ENCODE measurements around the gene TMEM18.
A peak's percentile ranks its signal among the peaks of the same experiment; 100 is the strongest.

Gene TMEM18

DNA sequence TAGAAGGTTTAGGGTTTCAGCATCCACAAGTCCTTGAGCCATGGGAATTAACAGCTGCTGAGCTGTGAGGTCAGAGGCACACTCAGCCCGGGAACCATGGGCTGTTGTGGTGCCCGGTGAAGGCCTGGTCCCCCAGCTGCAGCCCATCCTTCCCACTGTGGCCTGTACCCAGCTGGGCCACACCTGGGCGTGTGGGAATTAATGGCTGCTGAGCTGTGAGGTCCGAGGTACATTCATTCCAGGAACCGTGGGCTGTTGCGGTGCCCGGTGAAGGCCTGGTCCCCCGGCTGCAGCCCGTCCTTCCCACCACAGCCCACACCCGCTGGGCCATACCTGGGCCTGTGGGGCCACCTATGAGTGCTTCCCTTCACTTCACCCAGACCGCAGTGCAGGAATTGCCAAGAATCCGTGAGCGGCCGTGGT is 25.2 kb downstream of the TMEM18 start:
- no peak for DNase-seq (ENCODE audit: low read depth)

DNA sequence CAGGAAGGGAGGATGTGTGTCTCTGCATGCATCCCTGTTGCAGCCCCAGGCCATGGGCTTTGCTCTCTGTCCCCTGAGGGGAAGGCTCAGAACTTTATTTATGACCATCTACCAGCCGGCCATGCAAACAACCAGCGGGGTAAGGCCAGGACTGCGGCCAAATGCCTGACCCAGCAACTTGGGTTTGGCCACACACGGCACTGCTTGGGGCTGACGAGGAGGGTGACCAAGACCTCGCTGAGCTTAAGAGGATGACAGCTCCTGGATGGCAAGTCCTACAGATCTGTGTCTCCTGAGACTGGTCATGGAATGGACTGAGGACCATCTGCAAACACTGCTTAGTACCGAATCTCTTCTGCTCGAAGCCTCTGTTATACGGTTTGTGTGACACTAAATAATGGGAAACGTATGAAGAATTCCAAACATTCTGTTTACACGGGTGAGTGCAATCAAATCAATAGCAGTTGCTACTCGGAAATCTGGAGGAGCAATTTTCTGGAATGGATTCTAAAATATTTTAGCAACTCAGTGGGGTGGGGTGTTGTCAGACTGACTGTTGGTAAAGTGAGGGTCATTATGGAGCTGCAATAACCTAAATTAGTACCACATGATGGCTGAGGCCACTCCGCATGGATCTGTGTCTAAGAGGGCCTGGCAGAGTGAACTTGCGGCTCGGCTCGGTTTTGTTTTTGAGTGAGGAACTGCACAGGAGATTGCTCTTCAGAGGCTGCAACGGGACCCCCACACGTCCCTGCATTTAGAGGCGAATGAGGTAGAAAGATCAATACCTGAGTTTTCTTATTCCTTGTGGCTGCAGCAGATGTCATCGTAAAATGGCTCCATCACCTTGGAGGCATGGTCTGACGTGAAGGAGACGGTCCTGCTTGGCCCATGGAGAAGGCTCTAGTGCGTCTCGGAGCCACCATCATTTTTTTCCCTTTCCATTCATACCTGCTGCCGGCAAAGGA is 26.6 kb downstream of the TMEM18 start:
- DNase-seq (ENCODE audit: low read depth): no peak

DNA sequence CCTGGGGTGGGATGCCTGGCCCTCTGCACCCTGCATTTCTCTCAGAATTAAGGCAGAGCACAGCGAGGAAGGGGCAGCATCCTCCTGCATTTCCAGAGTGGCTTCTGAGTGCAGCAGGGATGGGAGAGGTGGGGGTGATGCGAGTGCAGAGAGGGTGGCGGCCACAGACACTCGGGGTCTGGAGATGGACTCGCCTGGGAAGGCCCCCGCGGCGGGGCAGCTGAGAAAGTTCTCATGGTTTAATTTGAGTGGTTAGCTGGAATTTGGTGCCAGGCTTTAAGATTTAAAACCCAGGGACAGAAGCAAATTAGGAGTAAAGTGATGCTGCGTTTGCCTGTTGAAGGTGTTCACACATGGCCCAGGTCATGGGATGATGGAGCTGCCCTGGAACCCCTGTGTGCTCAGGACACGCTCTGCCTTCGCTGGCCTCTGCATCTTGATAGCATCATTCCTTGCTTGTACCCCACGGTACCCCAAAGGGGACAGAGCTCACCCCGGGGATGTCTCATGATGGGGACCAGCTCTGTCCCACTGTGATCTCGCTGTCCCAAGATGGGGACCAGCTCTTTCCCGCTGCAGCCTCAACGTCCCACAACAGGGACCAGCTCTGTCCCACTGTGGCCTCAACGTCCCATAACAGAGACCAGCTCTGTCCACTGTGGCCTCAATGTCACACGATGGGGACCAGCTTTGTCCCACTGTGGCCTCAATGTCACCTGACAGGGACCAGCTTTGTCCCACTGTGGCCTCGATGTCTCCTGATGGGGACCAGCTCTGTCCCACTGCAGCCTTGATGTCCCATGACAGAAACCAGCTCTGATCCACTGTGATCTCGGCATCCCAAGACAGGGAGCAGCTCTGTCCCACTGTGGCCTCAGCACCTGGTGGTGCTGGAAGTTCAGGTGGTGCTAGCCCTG is 27.5 kb downstream of the TMEM18 start:
- no peak for DNase-seq (ENCODE audit: low read depth)

GRCh38 chr2:648476-649424 is 28.5 kb downstream of the TMEM18 start:
- DNase-seq (ENCODE audit: low read depth): no peak

- DNase-seq (ENCODE audit: low read depth): no peak
These were observed 29.4 kb downstream of the TMEM18 start for GRCh38 chr2:647691-648231.

DNA sequence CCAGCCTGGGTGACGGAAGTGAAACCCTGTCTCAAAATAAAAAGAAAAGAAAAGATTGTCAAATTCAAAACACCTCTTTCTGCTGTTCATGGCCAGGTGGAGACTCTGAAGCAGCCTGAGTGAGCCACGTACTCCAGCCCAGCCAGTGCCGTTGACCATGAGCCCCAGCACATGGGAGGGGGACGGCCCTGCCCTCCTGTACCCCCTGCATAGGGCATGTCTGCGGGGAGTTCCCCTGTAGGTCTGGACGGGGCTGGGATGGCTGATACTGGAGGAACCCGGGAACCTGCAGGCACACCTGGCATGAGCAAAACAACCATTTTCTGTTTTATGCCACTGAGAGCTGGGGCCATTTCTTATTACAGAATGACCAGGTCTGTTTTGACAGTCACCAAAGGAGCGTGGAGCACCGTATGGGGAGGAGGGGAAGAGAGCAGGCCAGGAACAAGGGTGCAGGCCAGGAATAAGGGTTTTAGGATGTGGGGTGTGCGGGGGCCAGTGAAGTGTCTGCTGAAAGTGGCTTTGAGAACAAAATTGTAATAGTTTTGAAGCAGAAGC is 30.1 kb downstream of the TMEM18 start:
- DNase-seq (ENCODE audit: low read depth): no peak

DNA sequence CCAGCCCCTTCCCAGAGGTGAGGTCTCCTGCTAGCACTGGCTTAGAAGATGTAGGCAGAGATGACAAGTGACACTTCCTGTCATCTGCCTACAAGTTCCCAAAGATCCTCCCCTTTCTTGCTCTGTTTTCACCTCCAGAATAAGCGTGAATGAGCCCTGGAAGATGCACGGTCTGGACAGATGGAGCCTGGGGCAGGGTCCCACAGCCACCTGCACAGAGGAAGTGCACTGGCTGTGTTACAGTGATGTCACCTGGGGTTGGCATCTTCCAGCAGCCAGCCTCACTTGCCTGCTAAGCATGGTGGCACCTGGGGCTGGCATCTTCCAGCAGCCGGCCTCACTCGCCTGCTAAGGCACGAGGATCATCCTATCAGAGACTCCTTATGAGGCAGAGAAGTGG is 32.3 kb downstream of the TMEM18 start:
- DNase-seq (ENCODE audit: low read depth): no peak

DNA sequence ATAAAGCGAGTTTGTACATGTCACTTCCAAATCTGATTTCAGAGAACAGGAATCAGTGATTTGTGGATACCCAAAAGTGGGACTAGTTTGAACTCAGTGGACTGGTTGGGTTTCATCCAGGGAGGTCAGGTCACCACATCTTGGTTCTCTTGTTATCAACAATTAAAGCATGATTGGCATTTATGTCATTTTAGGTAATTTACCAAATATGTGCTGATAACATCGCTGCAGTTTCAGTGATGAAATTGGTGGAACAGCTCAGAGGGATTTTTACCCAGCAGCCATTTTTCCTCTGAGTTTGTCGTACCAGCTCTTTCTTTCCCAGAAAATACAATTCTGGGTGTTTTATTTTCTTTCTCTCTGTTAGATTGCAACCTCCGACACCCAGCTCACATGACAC is 33.4 kb downstream of the TMEM18 start:
- no peak for DNase-seq (ENCODE audit: low read depth)

GRCh38 chr2:643334-643733 is 33.9 kb downstream of the TMEM18 start:
- no peak for DNase-seq (ENCODE audit: low read depth)

DNA sequence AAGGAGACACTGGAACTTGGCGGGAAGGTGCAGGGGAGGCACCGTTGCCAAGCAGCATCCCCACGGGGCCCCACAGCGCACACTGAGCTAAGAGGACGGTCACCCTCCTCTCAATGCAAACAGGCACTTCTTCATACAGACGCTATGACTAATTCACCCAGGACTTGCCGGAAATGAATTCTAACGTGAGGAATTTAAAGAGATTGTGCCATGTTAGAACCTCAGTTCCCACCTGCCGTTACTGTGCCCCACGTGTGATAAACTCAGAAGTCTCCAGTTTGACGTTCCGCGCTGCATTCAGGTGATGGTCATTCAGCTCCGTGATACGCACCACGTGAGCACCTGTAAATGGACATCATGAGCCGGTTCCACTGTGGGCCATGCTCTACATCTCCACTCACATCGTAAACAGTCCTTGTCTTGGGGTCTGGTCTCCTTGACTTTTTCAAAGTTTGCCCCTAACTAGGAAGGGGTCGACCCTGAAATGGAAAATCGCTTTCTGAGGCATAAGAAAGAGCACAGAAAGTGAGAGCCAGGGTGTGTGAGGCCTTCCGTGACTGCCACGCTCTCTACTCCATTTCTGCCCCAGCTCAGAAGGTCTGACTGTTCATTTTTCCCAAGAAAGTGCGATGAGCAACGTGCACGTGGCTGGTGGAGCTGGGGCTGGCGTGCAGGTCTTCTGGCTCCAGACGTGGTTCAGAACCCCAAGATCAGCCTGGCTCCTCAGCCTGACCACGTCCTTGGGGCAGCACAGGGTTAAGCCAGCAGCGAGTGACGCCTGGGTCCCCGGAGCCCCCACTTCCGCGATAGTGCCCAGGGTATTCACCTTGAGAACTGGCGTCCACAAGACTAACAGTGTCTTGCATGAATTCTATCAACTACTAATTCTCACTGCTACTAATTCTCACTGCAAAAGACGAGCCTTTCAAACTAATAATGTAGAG is 35.1 kb downstream of the TMEM18 start:
- DNase-seq (ENCODE audit: low read depth): no peak

GRCh38 chr2:641164-641871 is 35.9 kb downstream of the TMEM18 start:
- DNase-seq (ENCODE audit: low read depth): no peak

DNA sequence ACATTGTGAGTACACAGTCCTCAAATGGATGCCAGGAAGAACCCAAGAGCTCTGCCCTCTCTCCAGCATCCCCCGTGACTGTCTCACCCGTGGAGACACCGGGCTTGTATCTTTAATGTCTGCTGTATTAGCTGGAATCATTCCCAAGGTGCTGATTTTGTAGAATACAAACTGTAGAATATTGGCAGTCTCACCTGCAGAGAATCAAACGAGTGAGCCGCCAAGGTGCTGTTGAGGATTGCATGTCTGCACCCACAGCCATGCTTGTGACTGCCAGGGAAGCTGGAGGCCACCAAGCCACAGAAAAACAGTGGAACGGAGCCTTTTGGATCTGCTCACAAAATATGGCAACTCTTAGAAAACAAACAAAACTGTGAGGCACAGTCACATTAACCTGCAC is 37.5 kb downstream of the TMEM18 start:
- DNase-seq (ENCODE audit: low read depth): no peak

- no peak for DNase-seq (ENCODE audit: low read depth)
These were observed 39.4 kb downstream of the TMEM18 start for GRCh38 chr2:637804-638203.

DNA sequence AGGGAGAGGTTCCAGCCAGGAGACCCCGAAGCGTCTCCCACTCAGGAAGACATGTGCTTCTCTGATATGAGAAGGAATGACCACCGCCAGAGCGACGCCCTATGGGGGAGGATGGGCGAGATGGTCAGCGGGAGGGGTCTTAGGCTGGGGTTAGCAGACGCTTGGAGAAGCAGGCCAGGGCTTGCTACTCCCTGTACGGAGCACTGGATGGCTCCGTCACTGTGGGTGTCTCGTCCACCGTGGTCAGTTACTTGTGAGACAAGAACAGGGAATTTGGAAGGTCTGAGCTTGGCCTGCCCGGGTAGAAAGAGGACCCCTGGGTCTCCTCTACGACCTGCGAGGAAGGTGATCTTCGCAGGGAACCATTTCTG is 39.8 kb downstream of the TMEM18 start:
- no peak for DNase-seq (ENCODE audit: low read depth)

DNA sequence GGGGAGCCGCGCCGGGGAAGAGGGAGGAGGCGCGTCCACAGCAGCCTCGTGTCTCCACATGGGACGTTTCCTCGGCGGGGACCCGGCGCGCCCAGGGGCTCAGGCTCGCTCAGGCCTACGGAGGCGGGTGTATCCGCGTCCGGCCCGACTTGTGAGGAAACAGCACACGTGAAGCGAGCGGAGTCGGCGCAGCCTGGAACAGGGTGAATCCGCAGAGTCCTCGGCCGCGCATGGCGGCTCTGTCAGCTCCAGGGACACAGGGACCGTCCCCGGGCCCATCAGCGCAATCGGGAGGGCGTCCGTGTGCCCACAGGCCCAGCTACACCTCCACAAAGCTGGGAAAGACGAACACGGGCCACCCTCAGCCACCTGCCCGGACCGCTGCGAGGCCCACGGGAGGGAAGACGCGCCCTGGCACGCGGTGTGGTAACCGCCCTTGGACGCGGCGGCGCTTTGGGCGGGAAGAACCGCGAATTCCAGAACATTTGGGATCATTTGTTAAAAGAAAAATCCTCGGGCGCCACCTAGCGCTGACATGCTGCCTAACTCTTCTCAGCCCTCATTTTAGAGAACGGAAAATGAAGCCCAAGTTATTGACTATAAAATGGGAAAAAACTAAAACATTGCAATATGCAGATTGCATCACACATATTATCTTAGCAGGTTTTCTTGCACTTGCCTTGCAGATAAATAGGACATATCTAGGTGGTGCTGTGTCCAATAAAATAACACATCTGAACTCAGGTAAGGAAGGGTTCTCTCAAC is 40.4 kb downstream of the TMEM18 start:
- DNase-seq (ENCODE audit: low read depth): peak; percentile 27

- no peak for DNase-seq (ENCODE audit: low read depth)
These were observed 41.3 kb downstream of the TMEM18 start for GRCh38 chr2:635687-636621.

GRCh38 chr2:634636-635388 is 42.4 kb downstream of the TMEM18 start:
- no peak for DNase-seq (ENCODE audit: low read depth)
